ENCODE data around the gene FARP2. TPM values are rescaled to one million over a fixed set of nuclear protein-coding genes. Genes with fewer than 3 reads are reported as not detected.
"Not testable (repeated sequence)": the region's sequence is repeated elsewhere in the genome, so short reads cannot be mapped to it uniquely, and the experiment has no call there.

The FARP2 gene
- total RNA-seq, 4 donors from 2014 or later: 96.5 to 164 (median 136) TPM

GRCh38 chr2:241316825-241317224, 39.3 kb upstream of the FARP2 start:
- no peaks in the 10 kb centered on the region for H3K27me3 ChIP-seq
- no peaks in the 10 kb centered on the region for H3K36me3 ChIP-seq
- no peak for DNase-seq
- in situ Hi-C loops (cut with MboI; ENCODE audit: low pct_ligation_motif_present in 1 of 4, low pct_unique_long_range_greater_than_20kb in 1 of 4, low sequenced_read_pairs in 3 of 4): no loop called here
- intact Hi-C loops (cut with DNase I; ENCODE audit: low total_unique reads): no loop called here
- peak overlapping the region; percentile 96 to 99 (median 98) for H3K27ac ChIP-seq
- 4 to 10% methylated on average over 3 to 4 of the region's 4 CpGs for WGBS, 2 donors (ENCODE audit: low coverage in 1 of 2)
- peak overlapping the region; percentile 59 to 89 (median 87) for H3K4me3 ChIP-seq
- TF ChIP-seq POLR2AphosphoS5 (IDR thresholded peaks at IDR 0.05): no peak
- TF ChIP-seq EP300 (IDR thresholded peaks at IDR 0.05; ENCODE audit: low read depth): no peak
- TF ChIP-seq POLR2A (IDR thresholded peaks at IDR 0.05): no peak
- TF ChIP-seq CTCF (IDR thresholded peaks at IDR 0.05): no peak
- H3K9me3 ChIP-seq: no peaks in the 10 kb centered on the region
- peaks cover 20 to 76% (median 43%) of the 10 kb centered on the region in 4 donors for H3K4me1 ChIP-seq

GRCh38 chr2:241317391-241317790, 38.7 kb upstream of the FARP2 start:
- Histone ChIP-seq H3K9me3 (no peaks in the 10 kb centered on the region), H3K4me1 (peaks cover 21 to 76% (median 47%) of the 10 kb centered on the region in 4 donors), H3K27me3 (no peaks in the 10 kb centered on the region), H3K4me3 (peak overlapping the region in 3 of 4 donors; percentile 59 to 89 (median 89)), H3K27ac (peak overlapping the region; percentile 96 to 99 (median 98)), H3K36me3 (no peaks in the 10 kb centered on the region)
- 58% methylated on average over 2 to 4 of the region's 4 CpGs for WGBS, 2 donors (ENCODE audit: low coverage in 1 of 2)
- in situ Hi-C loops (cut with MboI; ENCODE audit: low pct_ligation_motif_present in 1 of 4, low pct_unique_long_range_greater_than_20kb in 1 of 4, low sequenced_read_pairs in 3 of 4): no loop called here
- TF ChIP-seq EP300 (IDR thresholded peaks at IDR 0.05; ENCODE audit: low read depth) (no peak), POLR2A (IDR thresholded peaks at IDR 0.05) (no peak), CTCF (IDR thresholded peaks at IDR 0.05) (no peak), POLR2AphosphoS5 (IDR thresholded peaks at IDR 0.05) (no peak)
- no peak for DNase-seq
- intact Hi-C loops (cut with DNase I; ENCODE audit: low total_unique reads): no loop called here

GRCh38 chr2:241318830-241319229, 37.3 kb upstream of the FARP2 start:
- WGBS, 2 donors (ENCODE audit: low coverage in 1 of 2): 94 to 100% methylated on average over 2 to 6 of the region's 6 CpGs
- H3K27ac ChIP-seq; H3K4me3 ChIP-seq; DNase-seq; in situ Hi-C loops (cut with MboI; ENCODE audit: low pct_ligation_motif_present in 1 of 4, low pct_unique_long_range_greater_than_20kb in 1 of 4, low sequenced_read_pairs in 3 of 4); H3K36me3 ChIP-seq; intact Hi-C loops (cut with DNase I; ENCODE audit: low total_unique reads); H3K9me3 ChIP-seq; H3K27me3 ChIP-seq: not testable (repeated sequence)
- H3K4me1 ChIP-seq: peaks cover 21 to 78% (median 44%) of the 10 kb centered on the region in 4 donors

- intact Hi-C loops (cut with DNase I; ENCODE audit: low total_unique reads) (no loop called here), in situ Hi-C loops (cut with MboI; ENCODE audit: low pct_ligation_motif_present in 1 of 4, low pct_unique_long_range_greater_than_20kb in 1 of 4, low sequenced_read_pairs in 3 of 4) (no loop called here)
- no peaks in the 10 kb centered on the region for H3K36me3 ChIP-seq
- no peak overlapping the region for H3K27ac ChIP-seq
- H3K9me3 ChIP-seq: no peaks in the 10 kb centered on the region
- H3K27me3 ChIP-seq: no peaks in the 10 kb centered on the region
- TF ChIP-seq CTCF (IDR thresholded peaks at IDR 0.05) (no peak), EP300 (IDR thresholded peaks at IDR 0.05; ENCODE audit: low read depth) (no peak), POLR2AphosphoS5 (IDR thresholded peaks at IDR 0.05) (no peak), POLR2A (IDR thresholded peaks at IDR 0.05) (no peak)
- WGBS, 2 donors (ENCODE audit: low coverage in 1 of 2): 94% methylated on average over 8 of the region's 8 CpGs; no CpG with 5 or more reads in 1 of the 2 donors
- peaks cover 21 to 79% (median 39%) of the 10 kb centered on the region in 4 donors for H3K4me1 ChIP-seq
- no peak overlapping the region for H3K4me3 ChIP-seq
- no peak for DNase-seq
Observed at GRCh38 chr2:241320394-241320793, 35.7 kb upstream of the FARP2 start.

GRCh38 chr2:241321033-241321432, 35.1 kb upstream of the FARP2 start:
- WGBS, 2 donors (ENCODE audit: low coverage in 1 of 2): 60 to 69% methylated on average over 1 of the region's 1 CpG
- intact Hi-C loops (cut with DNase I; ENCODE audit: low total_unique reads): no loop called here
- Histone ChIP-seq H3K4me1 (peaks cover 21 to 79% (median 39%) of the 10 kb centered on the region in 4 donors), H3K36me3 (no peaks in the 10 kb centered on the region), H3K9me3 (no peaks in the 10 kb centered on the region), H3K27me3 (no peaks in the 10 kb centered on the region), H3K27ac (no peak overlapping the region), H3K4me3 (no peak overlapping the region)
- in situ Hi-C loops (cut with MboI; ENCODE audit: low pct_ligation_motif_present in 1 of 4, low pct_unique_long_range_greater_than_20kb in 1 of 4, low sequenced_read_pairs in 3 of 4): no loop called here
- DNase-seq: no peak
- TF ChIP-seq CTCF (IDR thresholded peaks at IDR 0.05): no peak
- TF ChIP-seq POLR2A (IDR thresholded peaks at IDR 0.05): no peak
- TF ChIP-seq EP300 (IDR thresholded peaks at IDR 0.05; ENCODE audit: low read depth): no peak
- no peak for TF ChIP-seq POLR2AphosphoS5 (IDR thresholded peaks at IDR 0.05)
